HG03175 (cell line): Measurements from ENCODE around the gene PNLDC1.

Experiments used
- ATAC-seq: cut with Tn5 transposase; IDR thresholded peaks from one replicate; pipeline ENCODE4 v1.9.1; 2021; ENCODE audit warnings: mild to moderate bottlenecking, moderate library complexity; ENCODE audit not compliant: unreplicated experiment

Gene PNLDC1, protein sequence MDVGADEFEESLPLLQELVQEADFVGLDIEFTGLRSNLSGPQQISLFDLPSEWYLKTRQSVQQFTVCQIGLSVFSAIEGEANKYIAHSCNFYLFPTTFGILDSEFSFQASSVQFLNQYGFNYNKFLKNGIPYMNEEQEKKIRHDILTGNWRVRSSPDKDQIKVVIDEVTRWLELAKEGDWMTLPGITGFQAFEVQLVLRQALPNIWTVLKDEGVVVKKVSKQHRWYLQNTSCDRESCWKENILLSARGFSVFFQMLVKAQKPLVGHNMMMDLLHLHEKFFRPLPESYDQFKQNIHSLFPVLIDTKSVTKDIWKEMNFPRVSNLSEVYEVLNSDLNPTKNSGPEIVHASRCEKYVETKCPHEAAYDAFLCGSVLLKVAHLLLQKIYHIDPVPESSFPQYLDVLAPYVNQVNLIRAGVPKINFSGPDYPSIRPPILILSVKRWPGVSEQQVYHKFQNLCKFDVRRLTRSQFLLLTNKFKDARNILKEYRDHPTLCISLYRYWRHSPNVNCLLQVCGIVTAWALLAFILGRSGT

DNA sequence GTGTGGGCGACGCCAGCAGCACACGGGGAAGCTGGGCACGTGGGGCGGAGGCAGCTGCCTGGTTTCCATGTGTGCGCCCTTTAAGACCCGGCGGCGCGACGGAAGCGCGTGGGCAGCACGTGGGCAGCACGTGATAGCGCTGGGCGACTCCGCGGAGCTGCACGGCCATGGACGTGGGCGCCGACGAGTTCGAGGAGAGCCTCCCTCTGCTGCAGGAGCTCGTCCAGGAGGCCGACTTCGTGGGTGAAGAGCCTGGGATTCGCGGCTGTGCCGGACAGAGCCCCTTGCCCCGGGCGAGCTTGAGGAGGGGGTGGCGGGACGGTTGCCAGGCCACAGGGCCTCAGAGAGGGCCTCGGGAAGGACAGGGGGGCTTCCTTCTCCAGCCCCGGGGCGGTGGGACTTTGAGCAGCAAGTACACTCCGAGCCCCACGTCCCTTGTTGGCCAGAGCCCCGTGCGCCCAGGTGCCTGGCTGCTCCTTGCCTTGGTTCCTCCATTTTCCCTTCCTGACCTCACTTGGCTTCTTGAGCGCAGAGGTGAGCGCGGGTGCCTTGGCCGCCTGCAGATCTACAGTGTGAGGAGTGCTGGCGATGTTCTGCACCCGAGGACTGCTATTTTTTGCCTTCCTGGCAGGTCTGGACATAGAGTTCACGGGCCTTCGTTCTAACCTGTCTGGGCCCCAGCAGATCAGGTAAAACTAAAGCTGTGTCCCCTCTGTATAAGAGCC is at the start of gene PNLDC1:
Gene PNLDC1 (plus strand): TSS at position 136 of the 725 bp plus-strand sequence. CDS start 32 bp downstream, at position 168.
- ATAC-seq: no peak

DNA sequence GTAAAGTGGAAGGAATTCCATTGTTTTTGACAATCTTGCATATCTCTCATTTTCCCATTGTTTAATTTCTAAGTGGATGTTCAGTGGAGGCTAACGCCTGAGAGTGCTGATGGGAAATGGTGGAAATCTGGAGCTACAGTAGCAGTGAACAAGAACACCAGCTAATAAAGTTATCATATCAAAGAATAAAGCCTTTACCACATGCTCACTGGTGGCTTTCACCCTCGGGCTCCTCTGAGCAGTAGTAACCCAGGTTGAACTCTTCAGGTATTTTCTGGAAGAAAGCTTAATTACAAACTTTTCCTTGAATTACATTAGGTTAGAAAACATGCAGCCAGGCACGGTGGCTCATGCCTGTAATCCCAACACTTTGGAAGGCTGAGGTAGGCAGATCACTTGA is 48.6 kb upstream of the PNLDC1 start:
- no peak for ATAC-seq

DNA sequence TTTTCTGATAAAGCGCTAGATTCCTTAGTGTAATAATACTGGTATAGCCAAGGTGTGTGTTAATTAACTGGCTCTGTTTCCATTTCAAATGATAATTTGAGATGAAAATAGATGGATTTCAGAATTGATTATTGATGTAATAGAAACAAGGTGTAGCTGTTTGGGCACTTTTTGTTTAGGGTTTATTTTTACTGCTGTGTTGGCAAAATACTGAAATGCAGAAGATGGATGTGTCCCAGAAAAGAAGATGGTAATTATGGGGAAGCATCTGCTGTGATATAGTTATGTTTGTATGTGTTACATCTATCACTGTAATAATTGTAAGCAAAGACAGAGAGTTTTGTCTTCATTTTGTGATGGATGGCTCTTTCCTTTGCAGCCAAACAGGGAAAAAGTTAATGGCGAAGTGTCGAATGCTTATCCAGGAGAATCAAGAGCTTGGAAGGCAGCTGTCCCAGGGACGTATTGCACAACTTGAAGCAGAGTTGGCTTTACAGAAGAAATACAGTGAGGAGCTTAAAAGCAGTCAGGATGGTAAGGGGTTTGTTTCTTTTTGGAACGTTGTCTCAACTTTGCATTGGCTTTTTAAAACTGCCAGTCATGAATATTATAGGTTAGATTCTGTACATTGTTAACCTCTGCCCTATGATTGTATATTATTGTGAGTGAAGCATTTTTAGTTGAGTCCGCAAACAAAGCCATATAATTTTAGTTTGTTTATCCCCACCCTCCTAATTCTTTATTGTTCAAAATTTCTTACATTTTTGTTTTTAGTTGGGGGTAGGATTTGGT is 46.8 kb upstream of the PNLDC1 start:
- ATAC-seq: no peak

DNA sequence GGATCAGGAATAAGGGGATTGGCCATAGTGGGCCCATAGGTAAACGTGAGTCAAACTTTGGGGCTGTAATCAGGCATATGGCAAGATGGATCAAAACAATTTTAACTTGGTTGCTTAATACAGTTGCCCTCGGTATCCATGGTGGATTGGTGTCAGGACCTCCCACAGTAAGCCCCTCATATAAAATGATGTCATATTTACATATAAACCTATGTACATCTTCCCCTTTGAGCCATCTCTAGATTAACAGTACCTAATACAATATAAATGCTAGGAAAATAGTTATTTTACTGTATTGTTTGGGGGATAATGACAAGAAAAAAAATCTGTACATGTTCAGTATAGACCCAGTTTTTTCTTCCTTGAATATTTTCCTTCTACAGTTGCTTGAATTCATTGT is 45.7 kb upstream of the PNLDC1 start:
- no peak for ATAC-seq

DNA sequence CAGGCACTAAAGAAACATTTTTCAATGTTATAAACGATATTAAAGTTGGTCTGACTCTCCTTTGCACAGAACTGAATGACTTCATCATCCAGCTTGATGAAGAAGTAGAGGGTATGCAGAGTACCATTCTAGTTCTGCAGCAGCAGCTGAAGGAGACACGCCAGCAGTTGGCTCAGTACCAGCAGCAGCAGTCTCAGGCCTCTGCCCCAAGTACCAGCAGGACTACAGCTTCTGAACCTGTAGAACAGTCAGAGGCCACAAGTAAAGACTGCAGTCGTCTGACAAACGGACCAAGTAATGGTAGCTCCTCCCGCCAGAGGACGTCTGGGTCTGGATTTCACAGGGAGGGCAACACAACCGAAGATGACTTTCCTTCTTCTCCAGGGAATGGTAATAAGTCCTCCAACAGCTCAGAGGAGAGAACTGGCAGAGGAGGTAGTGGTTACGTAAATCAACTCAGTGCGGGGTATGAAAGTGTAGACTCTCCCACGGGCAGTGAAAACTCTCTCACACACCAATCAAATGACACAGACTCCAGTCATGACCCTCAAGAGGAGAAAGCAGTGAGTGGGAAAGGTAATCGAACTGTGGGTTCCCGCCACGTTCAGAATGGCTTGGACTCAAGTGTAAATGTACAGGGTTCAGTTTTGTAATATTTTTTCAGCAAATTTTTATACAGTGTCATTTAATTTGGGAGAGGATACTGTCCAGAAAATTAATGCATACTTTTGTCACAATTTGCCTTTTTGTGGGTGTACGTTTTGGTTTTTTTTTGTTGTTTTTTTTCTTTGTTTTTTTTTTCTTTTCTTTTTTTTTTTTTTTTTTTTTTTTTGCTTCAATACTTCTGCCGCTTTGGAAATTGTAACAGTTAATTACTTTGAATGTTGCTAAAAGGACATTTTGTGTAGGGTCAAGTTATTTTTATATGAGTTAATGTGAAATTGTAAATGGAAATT is 44.8 kb upstream of the PNLDC1 start:
- no peak for ATAC-seq

DNA sequence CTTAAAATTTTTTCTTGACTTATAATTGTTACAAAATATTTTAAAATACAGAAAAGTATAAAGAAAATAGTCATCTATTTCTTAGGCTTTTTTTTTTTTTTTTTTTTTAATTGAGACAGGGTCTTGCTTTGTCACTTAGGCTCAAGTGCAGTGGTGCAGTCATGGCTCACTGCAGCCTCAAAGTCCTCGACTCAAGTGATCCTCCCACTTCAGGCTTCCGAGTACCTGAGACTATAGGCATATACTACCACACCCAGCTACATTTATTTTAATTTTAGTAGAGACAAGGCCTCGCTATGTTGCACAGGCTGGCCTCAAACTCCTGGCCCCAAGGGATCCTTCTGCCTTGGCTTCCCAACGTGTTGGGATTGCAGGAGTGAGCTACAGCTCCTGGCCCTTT is 43.6 kb upstream of the PNLDC1 start:
- ATAC-seq: no peak

DNA sequence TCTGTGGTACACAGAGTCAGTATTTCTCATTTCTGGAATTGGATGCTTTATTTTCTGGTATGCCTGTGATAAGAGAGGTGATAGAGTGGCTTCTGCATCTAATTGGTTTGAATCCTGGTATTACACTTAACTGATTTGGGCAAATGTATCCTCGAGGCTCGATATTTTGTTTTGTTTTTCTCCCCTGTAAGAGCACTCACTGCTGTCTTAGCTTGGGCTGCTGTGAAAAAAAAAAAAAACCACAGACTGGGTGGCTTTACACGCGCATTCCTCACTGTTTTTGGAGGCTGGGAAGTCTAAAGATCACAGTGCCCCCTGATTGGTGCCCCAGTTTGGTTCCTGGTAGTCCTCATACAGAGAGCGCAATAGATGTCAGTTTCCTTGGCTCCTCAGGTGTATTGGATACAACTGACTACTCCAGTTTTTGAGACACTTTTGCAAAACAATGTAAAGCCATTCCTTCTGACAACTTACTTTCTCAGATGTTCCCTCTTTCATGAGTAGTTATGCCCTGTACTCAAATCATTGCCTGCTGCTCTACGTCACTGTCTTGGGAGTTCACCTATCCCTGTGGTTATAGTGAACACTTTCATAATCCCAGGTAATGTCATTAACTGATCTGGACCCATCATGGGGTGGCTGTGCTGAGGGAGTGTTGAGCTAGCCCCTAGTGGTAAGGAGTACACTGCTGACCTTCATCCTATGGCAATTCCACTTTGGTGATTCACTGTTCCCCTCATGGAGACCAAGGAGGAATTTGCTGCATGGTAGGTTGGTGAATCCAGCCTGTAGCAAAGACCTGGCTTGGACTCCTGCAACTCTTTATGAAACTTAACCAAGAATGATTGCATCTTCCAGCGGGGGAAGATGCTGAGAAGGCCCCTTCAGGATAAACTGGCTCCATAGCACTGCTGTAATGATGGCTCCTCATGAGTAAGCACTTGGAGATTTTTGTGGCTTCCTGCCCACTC is 41.8 kb upstream of the PNLDC1 start:
- ATAC-seq: no peak

DNA sequence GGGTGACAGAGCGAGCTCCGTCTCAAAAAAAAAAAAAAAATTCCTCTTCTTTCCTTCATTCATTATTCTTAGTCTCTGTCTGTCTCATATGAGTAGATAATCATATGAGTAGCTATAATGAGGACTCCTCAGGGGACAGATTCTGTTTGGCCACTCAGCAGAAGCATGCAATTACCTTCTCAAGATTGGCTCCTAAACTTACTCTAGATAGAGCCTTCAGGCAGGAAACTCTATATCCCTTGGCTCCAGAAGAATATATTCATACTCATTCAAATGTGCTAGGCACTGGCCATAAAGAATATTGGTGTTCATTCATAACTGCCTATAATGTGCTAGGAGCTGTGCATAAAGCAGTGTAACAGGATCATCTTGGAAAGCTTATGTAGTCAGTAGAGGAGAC is 40.4 kb upstream of the PNLDC1 start:
- no peak for ATAC-seq

DNA sequence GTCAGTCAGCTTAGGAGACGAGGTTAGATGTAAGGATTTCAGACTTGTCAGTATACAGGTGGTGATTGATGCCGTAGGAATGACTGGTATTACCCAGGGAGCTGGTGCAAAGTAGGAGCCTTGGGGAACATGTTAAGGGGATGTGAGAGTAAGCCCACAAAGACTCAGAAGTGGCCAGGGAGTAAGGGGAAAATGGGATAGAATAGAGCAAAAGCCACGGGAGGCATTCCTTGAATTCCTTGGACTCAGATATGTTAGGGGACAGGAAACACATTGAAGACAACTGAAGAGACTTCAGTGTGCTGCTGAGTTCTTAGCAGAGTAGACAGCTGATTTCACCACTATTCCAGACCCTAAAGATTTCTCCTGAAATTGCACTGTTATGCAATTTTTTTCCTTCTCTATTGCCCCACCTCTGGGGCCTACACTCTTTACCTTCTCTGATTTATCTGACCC is 39.4 kb upstream of the PNLDC1 start:
- no peak for ATAC-seq

DNA sequence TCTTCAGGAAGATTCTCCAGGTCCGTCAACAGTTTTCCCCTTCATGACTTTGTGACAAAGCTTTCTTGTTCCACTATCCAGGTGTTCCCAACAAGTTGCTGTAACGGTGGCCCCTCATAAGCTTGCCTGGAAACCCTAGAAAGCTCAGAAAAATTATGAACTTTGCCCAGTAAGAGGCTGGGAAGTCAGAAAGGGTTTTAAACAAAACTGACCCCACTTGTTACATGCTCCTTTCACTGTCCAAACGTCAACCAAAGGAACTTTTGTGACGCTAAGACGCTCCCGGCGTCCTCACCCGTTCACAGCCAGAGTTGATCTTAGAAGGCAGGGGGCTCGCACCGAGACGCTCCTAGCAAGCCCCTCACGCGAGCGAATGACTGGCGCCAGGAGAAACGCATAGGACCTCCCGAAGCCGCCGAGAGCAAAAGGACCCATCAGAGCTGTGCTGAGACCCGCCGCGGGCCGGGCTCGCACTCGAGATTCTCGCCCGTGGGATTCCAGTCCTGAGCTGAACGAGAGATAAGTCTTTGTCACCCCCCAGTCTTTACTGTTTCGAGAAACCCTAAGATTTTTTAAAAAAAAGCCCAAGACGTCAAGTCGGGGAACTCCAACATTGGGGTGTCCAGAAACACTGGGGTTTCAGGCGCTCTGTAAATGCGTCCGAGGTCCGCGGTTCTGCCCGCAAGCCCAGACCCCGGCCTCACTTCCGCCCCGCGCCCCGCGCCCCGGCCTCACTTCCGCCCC is 38.8 kb upstream of the PNLDC1 start:
- no peak for ATAC-seq

DNA sequence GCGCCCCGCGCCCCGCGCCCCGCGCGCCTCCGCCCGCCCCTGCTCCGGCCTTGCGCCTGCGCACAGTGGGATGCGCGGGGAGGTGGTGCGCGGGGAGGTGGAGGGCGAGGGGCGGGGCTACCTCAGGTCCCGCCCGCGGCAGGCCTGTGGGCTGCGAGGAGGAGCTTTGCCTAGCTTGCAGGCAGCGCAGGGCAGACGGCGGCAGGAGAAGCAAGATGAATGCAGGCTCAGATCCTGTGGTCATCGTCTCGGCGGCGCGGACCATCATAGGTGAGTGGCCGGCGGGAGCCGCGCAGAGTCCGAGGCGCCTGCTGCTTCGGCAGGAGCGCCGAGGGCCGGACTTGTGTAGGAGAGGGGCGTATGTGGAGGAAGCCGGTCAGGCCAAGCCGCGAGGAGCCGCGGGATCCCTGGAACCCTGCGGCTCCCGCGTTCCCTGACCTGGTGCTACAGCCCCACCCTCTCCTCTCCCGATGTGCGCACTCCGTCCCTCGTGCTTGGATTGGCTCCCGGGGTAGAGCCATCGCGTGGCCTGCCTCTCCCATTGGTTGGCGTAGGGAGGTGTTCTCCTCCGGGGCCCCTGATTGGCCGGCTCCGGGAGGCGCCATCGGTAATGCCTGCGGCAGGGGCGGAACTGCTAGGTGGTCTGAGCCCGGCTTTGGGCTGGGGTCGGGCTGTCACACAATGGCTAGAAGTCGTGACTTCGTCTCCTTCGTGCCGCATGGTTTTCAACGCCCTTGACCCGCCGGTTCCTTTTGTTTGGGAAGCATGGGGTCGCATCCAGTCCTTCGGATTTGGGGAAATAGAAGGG is 38.0 kb upstream of the PNLDC1 start, which contains the start of gene ACAT2:
Gene ACAT2 (plus strand): TSS at position 173 of the 808 bp plus-strand sequence. CDS start 43 bp downstream, at position 216.
- peak; percentile 96 for ATAC-seq

DNA sequence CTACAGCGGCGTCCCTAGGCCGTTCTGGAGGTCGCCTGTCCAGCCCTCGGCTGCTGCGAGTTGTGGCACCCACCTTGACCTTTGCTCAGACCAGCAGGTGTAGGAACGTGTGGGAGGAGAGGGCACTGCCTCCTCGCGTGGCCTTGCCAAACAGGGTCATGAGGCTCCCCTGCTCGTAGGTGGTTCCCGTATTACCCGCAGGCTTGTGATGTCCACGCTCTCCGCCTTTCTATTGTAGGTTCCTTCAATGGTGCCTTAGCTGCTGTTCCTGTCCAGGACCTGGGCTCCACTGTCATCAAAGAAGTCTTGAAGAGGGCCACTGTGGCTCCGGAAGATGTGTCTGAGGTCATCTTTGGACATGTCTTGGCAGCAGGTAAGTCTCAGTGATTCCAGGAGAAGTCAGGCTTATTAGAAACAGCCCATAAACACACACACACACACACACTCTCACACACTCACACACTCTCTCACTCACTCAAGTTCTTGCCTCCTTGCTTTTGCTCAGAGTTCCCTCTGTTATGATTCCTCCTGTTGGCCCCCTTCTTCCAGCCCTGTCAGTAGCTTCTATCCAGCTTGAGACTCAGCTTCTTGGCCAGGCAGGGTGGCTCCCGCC is 37.3 kb upstream of the PNLDC1 start:
- ATAC-seq: peak; percentile 15

DNA sequence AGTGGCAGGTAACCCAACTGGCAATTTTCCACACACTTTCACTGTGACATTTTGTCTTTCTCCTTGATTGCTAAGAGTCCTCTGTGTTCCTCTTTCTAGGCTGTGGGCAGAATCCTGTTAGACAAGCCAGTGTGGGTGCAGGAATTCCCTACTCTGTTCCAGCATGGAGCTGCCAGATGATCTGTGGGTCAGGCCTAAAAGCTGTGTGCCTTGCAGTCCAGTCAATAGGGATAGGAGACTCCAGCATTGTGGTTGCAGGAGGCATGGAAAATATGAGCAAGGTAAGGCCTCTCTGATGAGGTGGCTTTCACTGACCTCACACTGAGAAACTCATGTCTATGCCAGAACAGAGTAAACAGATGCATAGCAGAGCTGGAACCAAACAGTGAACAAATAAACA is 33.2 kb upstream of the PNLDC1 start:
- no peak for ATAC-seq

DNA sequence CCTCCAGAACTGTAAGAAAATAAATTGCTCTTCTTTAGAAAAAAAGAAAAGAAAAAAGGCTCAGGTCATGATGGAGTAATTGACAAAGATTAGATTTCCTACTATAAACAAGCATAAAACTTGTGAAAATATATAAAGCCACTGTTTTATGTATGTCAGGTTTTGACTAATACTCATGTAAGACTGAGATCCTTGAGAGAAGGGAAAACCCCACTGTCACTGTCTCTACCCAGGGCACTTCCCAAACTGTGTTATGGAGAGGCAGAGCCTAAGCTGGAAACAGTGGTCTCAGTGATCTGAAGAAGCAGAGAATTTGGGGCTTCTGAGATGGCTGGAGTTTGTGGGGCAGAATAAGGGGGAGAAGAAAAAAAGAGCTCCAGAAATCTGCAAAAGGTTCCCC is 30.6 kb upstream of the PNLDC1 start:
- ATAC-seq: no peak

DNA sequence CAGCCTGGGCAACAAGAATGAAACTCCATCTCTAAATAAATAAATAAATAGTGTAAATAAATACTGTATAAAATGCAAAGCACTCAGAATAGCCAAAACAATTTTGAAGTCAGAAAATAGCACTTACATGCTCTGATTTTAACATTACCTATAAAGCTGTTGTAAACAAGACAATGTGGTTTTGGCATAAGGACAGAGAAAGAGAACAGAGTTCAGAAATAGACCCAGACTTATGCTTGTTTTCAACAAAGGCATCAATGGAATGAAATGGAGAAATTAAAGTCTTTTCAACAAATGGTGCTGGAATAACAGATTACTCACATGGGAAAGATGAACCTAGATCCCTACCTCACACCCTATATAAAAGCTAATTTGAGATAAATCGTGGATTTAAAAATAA is 27.9 kb upstream of the PNLDC1 start:
- ATAC-seq: no peak

DNA sequence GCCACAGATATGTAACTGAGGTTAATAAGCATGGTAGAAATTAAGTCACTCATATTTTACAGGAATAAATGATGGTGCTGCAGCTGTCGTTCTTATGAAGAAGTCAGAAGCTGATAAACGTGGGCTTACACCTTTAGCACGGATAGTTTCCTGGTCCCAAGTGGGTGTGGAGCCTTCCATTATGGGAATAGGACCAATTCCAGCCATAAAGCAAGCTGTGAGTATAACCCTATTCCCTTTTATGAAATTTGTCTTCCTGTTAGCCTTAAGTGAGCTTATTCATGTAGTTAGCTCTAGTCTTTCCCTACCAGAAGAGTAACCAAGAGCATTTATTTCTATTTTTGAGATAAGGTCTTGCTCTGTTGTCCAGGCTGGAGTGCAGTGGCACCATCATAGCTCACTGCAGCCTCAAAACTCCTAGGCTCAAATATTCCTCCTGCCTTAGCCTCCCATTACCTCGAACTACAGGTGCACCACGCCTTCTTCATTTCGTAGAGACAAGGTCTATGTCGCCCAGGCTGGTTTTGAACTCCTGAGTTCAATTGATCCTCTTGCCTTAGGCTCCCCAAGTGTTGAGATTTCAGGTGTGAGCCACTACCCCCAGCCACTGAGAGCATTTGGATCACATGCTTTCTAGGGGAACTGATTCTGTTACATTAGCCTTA is 22.7 kb upstream of the PNLDC1 start:
- no peak for ATAC-seq
